ENCODE data around the gene KRTAP5-1. TPM values are rescaled to one million over a fixed set of nuclear protein-coding genes. Genes with fewer than 3 reads are reported as not detected.
A peak's percentile ranks its signal among the peaks of the same experiment; 100 is the strongest.
"Not testable (repeated sequence)": the region's sequence is repeated elsewhere in the genome, so short reads cannot be mapped to it uniquely, and the experiment has no call there.

The KRTAP5-1 gene
- not detected for total RNA-seq (2013)
- polyA plus RNA-seq (not detected), polyA minus RNA-seq (not detected in 2 replicates), total RNA-seq (0 to 0.12 (median 0) reads per million in 11 experiments)

GRCh38 chr11:1584661-1585370 is at the start of gene KRTAP5-1:
TSS of gene KRTAP5-1 (minus strand) at chr11:1585283. CDS start at chr11:1585249, 34 bp downstream.
- H3K36me3 Mint-ChIP-seq; H3K27ac ChIP-seq (ENCODE audit: low read depth in 1 of 2, low read length in 2 of 2); H3K4me2 ChIP-seq (replicated peaks; ENCODE audit: extremely low read depth, low read length, poor library complexity, severe bottlenecking); H3K9ac ChIP-seq (ENCODE audit: insufficient read depth, low read length, poor library complexity, severe bottlenecking); intact Hi-C loops (cut with micrococcal nuclease); H2AFZ ChIP-seq (ENCODE audit: insufficient read depth, low read depth, low read length, poor library complexity, severe bottlenecking); H3K4me3 ChIP-seq (replicated peaks in 1 of 3; ENCODE audit: low read depth in 2 of 3, low read length in 3 of 3); DNase-seq; H3K36me3 ChIP-seq (replicated peaks in 1 of 2; ENCODE audit: control insufficient read depth in 1 of 2, insufficient read depth in 2 of 2, low read length in 2 of 2); H4K20me1 ChIP-seq (ENCODE audit: insufficient read depth, low read length); H3K79me2 ChIP-seq (ENCODE audit: insufficient read depth, low read length): not testable (repeated sequence)
- WGBS (ENCODE audit: insufficient coverage): 0% methylated on average over 3 of the region's 9 CpGs
- H3K27ac Mint-ChIP-seq: peak within 1 kb of the TSS in 1 of 7 donors; percentile 41
- Histone ChIP-seq H3K4me1 (ENCODE audit: control insufficient read depth in 1 of 2, insufficient read depth in 2 of 2, low read length in 2 of 2) (peaks cover 17 to 25% of the 10 kb centered on the region in 2 donors), H3K27me3 (ENCODE audit: control insufficient read depth in 2 of 2, insufficient read depth in 2 of 2, low read length in 2 of 2) (peaks cover 8 to 32% of the 10 kb centered on the region in 2 donors), H3K9me3 (replicated peaks in 1 of 2; ENCODE audit: control insufficient read depth in 1 of 2, insufficient read depth in 1 of 2, low read length in 2 of 2) (peaks cover 3 to 34% of the 10 kb centered on the region in 2 donors)
- H3K4me3 Mint-ChIP-seq: peak within 1 kb of the TSS in 1 of 2 donors; percentile 53
- H3K9me3 Mint-ChIP-seq: peaks cover 19 to 34% (median 31%) of the 10 kb centered on the region in 7 donors
- H3K4me1 Mint-ChIP-seq: peaks cover 17% of the 10 kb centered on the region
- peaks cover 31 to 60% (median 46%) of the 10 kb centered on the region in 3 donors for H3K27me3 Mint-ChIP-seq (ENCODE audit: low read depth in 3 of 3)

DNA sequence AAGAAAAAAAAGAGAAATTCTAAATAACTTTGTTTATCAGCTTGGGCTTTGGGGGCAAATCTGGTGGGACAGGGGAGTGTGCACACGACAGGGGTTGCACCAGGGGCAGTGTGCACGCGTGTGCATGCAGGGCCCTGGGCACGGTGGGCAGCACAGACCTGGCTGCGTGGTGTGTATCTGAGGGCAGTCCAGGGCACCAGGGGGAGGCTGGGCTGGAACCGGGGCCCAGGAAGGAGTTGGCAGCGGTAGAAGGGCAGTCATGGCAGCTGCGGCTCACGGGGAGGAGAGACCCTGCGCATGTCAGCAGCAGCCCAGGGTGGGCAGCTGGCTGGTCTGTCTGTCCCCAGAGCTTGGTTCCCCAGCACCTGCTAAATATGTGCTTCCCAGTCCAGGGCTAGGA is 48.8 kb upstream of the KRTAP5-1 start:
- no peaks in the 10 kb centered on the region for H3K79me2 ChIP-seq (ENCODE audit: insufficient read depth, low read length)
- peaks cover 0 to 5% of the 10 kb centered on the region in 2 donors for H3K27me3 ChIP-seq (ENCODE audit: control insufficient read depth in 2 of 2, insufficient read depth in 2 of 2, low read length in 2 of 2)
- WGBS (ENCODE audit: insufficient coverage): 89% methylated on average over 10 of the region's 10 CpGs
- H3K9ac ChIP-seq (ENCODE audit: insufficient read depth, low read length, poor library complexity, severe bottlenecking): no peak overlapping the region
- intact Hi-C loops (cut with micrococcal nuclease): no loop called here
- no peaks in the 10 kb centered on the region for H3K36me3 ChIP-seq (replicated peaks in 1 of 2; ENCODE audit: control insufficient read depth in 1 of 2, insufficient read depth in 2 of 2, low read length in 2 of 2)
- H2AFZ ChIP-seq (ENCODE audit: insufficient read depth, low read depth, low read length, poor library complexity, severe bottlenecking): no peak overlapping the region
- TF ChIP-seq, protein P1, sequence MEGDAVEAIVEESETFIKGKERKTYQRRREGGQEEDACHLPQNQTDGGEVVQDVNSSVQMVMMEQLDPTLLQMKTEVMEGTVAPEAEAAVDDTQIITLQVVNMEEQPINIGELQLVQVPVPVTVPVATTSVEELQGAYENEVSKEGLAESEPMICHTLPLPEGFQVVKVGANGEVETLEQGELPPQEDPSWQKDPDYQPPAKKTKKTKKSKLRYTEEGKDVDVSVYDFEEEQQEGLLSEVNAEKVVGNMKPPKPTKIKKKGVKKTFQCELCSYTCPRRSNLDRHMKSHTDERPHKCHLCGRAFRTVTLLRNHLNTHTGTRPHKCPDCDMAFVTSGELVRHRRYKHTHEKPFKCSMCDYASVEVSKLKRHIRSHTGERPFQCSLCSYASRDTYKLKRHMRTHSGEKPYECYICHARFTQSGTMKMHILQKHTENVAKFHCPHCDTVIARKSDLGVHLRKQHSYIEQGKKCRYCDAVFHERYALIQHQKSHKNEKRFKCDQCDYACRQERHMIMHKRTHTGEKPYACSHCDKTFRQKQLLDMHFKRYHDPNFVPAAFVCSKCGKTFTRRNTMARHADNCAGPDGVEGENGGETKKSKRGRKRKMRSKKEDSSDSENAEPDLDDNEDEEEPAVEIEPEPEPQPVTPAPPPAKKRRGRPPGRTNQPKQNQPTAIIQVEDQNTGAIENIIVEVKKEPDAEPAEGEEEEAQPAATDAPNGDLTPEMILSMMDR (IDR thresholded peaks at IDR 0.05): no peak
- H3K27ac ChIP-seq (ENCODE audit: low read depth in 1 of 2, low read length in 2 of 2): no peak overlapping the region
- no peak overlapping the region for H3K27ac Mint-ChIP-seq
- no peak overlapping the region for H3K4me3 Mint-ChIP-seq
- no peaks in the 10 kb centered on the region for H4K20me1 ChIP-seq (ENCODE audit: insufficient read depth, low read length)
- no peaks in the 10 kb centered on the region for H3K4me1 ChIP-seq (ENCODE audit: control insufficient read depth in 1 of 2, insufficient read depth in 2 of 2, low read length in 2 of 2)
- no peaks in the 10 kb centered on the region for H3K9me3 ChIP-seq (replicated peaks in 1 of 2; ENCODE audit: control insufficient read depth in 1 of 2, insufficient read depth in 1 of 2, low read length in 2 of 2)
- H3K4me3 ChIP-seq (replicated peaks in 1 of 3; ENCODE audit: low read depth in 2 of 3, low read length in 3 of 3): no peak overlapping the region
- H3K4me2 ChIP-seq (replicated peaks; ENCODE audit: extremely low read depth, low read length, poor library complexity, severe bottlenecking): no peak overlapping the region
- peaks cover 10 to 38% (median 25%) of the 10 kb centered on the region in 3 donors for H3K27me3 Mint-ChIP-seq (ENCODE audit: low read depth in 3 of 3)
- peaks cover 1% of the 10 kb centered on the region for H3K4me1 Mint-ChIP-seq
- DNase-seq: no peak
- no peaks in the 10 kb centered on the region for H3K36me3 Mint-ChIP-seq
- no peaks in the 10 kb centered on the region for H3K9me3 Mint-ChIP-seq

Measured in CD14-positive monocyte (primary cell).